HG03139 (cell line): ENCODE measurements around the gene SCARB2.

Experiments used
- ATAC-seq: cut with Tn5 transposase; IDR thresholded peaks from one replicate; pipeline ENCODE4 v1.9.1; 2021; ENCODE audit not compliant: unreplicated experiment

SCARB2 gene

GRCh38 chr4:76156635-76157034, 57.0 kb downstream of the SCARB2 start:
- no peak for ATAC-seq

GRCh38 chr4:76155979-76156378, 57.6 kb downstream of the SCARB2 start:
- ATAC-seq = no peak

- no peak for ATAC-seq
These were observed 60.3 kb downstream of the SCARB2 start for GRCh38 chr4:76153356-76153755.

GRCh38 chr4:76148142-76148865, 65.3 kb downstream of the SCARB2 start, which contains the start of gene NUP54:
NUP54 (minus strand) TSS chr4:76148397; CDS start chr4:76148374, 23 bp downstream.
- peak; percentile 99 for ATAC-seq

GRCh38 chr4:76147454-76148141, 66.0 kb downstream of the SCARB2 start:
- peak; percentile 30 for ATAC-seq

- no peak for ATAC-seq
These were observed 69.1 kb downstream of the SCARB2 start for GRCh38 chr4:76144546-76144945.

GRCh38 chr4:76141241-76141640, 72.4 kb downstream of the SCARB2 start:
- no peak for ATAC-seq

- no peak for ATAC-seq
These were observed 85.9 kb downstream of the SCARB2 start for GRCh38 chr4:76127754-76128153.

GRCh38 chr4:76125816-76126215, 87.8 kb downstream of the SCARB2 start:
- no peak for ATAC-seq

GRCh38 chr4:76120199-76120598, 93.4 kb downstream of the SCARB2 start:
- no peak for ATAC-seq

- no peak for ATAC-seq
These were observed 96.1 kb downstream of the SCARB2 start for GRCh38 chr4:76117536-76117935.

- ATAC-seq = no peak
These were observed 96.8 kb downstream of the SCARB2 start for GRCh38 chr4:76116821-76117220.
